GM21825 (cell line): ENCODE results near the gene AQP12B.
"Not testable (repeated sequence)": the region's sequence is repeated elsewhere in the genome, so short reads cannot be mapped to it uniquely, and the experiment has no call there.

Experiments used
- ATAC-seq: cut with Tn5 transposase; IDR thresholded peaks from one replicate; pipeline ENCODE4 v1.9.1; 2021; ENCODE audit warnings: mild to moderate bottlenecking, moderate library complexity; ENCODE audit not compliant: unreplicated experiment

Gene AQP12B, protein sequence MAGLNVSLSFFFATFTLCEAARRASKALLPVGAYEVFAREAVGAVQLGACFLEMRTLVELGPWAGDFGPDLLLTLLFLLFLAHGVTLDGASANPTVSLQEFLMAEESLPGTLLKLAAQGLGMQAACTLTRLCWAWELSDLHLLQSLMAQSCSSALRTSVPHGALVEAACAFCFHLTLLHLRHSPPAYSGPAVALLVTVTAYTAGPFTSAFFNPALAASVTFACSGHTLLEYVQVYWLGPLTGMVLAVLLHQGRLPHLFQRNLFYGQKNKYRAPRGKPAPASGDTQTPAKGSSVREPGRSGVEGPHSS

DNA sequence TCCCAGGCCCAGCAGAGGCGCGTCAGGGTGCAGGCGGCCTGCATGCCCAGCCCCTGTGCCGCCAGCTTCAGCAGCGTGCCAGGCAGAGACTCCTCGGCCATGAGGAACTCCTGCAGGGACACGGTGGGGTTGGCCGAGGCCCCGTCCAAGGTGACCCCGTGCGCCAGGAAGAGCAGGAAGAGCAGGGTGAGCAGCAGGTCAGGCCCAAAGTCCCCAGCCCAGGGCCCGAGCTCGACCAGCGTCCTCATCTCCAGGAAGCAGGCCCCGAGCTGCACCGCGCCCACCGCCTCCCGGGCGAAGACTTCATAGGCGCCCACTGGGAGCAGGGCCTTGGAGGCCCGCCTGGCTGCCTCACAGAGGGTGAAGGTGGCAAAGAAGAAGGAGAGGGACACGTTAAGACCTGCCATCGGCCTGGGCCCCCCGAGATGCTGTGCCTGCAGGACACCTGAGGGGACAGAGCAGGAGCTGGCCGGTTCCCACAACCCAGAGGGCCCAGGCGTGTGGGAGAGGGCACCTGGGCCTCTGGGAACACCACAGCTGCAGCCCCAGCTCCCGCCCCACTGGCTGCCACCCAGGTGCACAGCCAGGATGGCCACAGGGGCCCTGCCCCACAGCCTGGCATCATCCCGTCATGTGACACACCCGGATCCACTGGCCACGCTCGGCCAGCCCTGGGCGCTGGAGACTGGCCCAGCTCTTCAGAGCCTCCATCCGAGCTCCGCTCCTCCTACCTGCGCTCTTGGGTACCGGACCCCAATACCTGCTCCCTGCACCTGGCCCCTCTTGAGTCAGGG, at the start of gene AQP12B:
Gene AQP12B, minus strand, starts transcription at position 455 of the 794 bp plus-strand sequence. Its CDS starts 48 bp downstream, at position 407.
- not testable (repeated sequence) for ATAC-seq

- ATAC-seq = no peak
These were observed 49.5 kb upstream of the AQP12B start for GRCh38 chr2:240732184-240732583.

GRCh38 chr2:240731178-240731545, 48.5 kb upstream of the AQP12B start:
- ATAC-seq = no peak

DNA sequence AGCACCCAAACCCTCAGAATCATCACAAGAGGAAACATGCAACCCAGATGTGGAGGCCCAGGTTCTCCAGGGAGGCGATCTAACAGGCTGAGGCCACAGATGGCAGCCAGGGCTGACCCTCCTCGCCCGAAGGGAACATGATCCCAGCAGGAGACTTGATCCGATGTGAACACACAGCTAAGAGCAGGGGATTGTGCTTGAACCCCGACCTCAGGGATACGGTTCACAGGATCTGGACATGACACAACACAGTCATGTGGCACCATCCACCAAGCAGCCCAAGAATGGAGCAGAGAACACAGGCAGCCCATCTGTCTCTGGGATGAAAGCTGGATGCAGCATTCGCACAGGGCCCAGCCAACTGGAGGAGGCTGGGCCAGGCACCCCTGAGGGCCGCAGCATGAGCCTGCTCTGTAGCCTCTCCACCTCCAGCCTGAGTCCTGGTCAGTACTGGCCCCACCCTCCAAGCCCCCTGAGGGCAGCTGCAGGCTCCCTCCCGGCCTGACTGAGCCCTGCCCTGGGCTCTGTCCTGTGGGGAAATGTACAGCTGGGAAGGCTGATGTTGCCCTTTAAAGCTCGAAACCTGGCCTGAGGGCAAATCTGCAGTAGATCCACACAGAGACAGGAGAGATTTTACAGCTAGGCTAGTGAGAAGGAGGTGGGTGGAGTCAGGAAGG, 48.0 kb upstream of the AQP12B start:
- ATAC-seq = no peak

GRCh38 chr2:240728827-240729226, 46.1 kb upstream of the AQP12B start:
- ATAC-seq = no peak

DNA sequence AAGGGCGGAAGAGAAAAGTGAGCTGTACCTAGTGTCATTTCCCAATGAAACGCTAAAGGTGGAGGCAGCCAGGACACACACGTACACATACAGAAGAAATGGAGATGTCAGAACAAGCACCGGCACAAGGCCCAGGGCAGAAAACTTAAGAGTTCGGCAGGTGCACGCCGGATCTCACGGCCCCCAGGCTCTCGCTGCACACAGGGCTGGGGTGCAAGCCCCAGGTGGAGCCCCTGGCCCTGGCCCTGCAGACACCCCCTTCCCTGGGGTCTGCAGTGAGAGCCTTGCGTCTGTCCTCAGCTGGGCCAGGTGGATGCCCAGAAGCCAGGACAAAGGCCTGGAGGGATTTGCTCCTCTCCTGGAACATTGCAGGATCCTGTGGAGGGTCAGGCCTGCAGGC, 45.7 kb upstream of the AQP12B start:
- ATAC-seq = no peak

GRCh38 chr2:240727913-240728312, 45.2 kb upstream of the AQP12B start:
- no peak for ATAC-seq

- no peak for ATAC-seq
These were observed 44.8 kb upstream of the AQP12B start for GRCh38 chr2:240727439-240727838.

GRCh38 chr2:240726876-240727275, 44.2 kb upstream of the AQP12B start:
- ATAC-seq = no peak

GRCh38 chr2:240725671-240726070, 43.0 kb upstream of the AQP12B start:
- ATAC-seq = no peak

- ATAC-seq = no peak
These were observed 42.6 kb upstream of the AQP12B start for GRCh38 chr2:240725266-240725665.

DNA sequence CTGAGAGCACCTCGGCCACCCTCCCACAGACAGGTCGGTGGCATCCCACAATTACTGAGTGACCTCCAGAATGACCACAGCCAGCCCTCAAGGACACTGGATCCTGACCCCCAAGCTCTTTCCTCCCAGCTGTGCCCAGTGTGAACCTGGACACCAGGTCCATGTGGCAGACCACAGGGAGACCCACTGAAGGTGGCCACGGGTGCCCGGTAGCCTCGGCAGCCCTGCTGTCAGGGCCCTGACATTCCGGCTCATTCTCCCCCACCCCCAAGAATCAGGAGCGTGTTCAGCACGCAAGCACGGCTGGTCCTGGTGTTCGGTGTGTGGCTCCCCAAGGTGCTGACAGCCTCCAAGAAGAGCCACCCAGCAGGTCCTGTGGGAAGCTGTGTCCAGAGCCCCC, 41.7 kb upstream of the AQP12B start:
- ATAC-seq = no peak

GRCh38 chr2:240723851-240724250, 41.2 kb upstream of the AQP12B start:
- ATAC-seq = no peak

DNA sequence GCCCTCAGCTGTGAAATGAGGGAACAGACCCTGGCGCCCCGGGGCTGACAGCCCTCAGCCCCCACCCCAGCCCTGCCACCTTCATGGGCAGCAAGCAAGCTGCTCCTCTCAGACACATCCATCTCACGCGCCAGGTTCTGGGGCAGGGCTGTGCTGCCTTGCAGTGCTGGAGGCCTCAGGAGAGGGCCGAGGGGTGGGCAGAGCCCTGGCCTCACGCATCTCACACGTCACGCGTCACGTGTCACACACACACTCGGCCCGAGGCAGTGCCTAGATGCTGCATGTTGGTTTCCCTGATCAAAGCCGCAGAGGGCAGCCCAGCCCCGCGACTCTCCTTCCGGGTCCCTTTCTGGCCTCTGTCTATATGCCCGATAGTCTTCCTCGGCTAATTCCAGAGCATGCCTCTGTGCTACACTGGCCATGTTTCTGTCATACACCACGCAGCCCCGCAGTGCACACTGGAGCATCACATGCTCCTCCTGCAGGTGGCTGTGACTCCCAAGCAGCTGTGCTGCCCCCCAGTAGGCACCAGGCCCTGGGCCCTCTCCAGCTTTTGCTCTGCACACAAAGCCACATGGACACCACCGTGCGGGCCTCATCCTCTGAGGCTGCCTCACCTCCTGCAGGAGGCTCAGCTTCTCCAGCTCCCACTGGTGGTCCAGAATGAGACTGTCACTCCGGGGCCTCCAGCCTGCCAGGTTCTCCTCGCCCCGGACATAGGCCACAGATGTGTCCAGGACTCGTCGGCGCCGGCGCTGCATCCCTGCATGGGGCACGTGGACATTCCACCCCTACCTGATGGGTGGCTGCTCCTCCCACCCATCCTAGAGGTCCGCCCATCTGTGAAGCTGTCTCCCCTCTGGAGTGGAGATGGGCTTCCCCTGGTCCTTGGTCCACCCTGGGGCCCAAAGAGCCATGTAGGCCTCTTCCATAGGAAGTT, 40.4 kb upstream of the AQP12B start:
- no peak for ATAC-seq

DNA sequence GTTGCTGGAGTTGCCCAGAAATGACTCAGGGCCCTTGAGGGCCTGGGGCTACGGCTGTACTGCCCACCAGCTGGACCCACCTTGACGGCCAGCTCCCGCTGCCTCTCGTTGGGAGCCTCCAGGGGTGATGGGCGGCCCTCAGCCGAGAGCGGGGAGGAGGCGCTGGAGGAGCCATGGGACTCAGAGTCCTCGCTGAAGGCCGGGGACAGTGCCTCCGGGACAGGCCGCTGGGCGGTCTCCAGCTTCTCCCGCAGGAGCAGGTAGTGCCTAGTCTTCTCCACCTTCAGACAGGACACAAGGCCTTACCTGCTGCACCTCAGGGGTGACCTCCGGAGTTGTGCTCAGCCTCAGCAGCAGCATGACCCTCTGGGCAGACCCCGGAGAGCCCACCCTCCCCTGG, 39.7 kb upstream of the AQP12B start:
- no peak for ATAC-seq

DNA sequence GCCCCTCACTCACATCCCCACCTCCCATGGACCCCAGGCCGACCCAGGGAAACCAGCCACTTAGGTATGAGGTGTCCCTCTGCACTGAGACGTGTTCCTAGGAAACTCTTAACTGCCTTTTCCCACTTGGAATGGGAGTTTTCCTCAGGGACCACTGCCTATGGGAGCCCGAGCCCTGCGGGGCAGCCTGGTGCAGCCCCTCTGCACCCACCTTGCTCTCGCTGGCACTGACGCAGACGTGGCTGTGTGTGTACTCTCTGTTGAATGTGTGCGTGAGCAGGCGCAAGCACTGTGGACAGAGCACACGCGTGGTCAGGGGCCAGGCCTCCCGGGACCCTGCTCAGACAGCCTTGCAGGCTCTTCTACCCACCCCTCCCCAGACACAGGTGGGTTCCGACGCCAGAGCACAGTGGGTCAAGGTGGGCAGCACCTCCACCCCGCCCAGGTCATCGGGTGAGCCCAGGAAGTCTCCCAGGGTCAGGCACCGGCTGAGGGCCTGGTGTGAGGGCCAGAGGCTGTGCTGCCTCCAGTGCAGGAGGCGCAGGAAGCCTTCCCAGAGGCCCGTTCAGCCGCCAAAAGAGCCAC, 39.0 kb upstream of the AQP12B start:
- no peak for ATAC-seq

DNA sequence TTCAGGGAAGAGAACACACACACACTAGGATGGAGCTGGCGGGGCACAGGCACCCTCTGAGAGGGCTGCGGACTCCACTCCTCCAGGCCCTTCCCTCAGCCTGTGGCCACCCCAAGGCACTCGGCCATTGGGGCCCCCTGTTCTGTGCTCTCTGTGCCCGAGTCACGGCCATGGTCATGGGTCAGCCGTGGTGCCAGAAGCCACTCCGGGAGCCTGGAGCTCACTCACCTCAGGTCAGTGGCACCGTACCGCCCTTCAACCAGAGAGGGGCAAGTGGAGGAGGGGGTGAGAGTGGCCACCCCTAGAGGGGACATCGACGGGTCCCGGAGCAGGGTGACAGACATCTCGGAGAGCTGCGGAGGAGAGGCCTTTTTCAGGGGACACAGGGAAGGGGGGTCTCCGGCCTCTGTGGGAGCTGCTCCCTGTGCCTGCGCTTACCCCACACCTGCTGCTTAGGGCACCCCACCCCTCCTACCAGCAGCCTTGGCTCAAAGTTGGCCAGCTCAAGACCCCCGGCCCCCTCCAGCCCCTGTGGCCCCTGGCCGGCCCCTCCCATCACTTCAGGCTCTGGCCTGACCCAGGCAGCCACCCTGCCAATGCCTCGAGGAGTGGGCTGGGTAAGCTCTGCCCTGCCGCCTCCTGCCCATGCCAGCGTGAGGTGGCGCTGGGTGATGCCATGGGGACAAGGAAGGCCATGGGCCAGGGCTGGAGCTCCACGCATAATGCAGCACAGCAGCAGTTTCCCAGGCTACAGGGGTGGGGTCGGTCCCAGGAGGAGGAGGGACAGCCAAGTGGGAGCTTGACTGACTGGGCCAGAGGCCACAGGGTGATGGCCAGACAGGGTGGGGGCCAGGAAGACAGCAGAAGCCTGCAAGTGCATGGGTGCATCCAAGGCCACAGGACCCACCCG, 38.3 kb upstream of the AQP12B start:
- ATAC-seq = no peak

- ATAC-seq = no peak
These were observed 37.2 kb upstream of the AQP12B start for GRCh38 chr2:240719676-240720545.
